ENCODE data around the gene PPP1R1B.

Gene PPP1R1B

GRCh38 chr17:39673335-39674081 is 46.8 kb downstream of the PPP1R1B start:
- ChIA-PET POLR2A (no interaction called here), CTCF (interaction anchor here (1.5 to 21.1 kb wide), 4 partner anchors 9 to 53 kb away, joined by 3 to 180 read pairs (median 69); no protein-coding TSS in a partner anchor)
- DNase-seq (ENCODE audit: extremely low spot score) = no peak
- no peak for TF ChIP-seq CTCF (IDR thresholded peaks at IDR 0.05; ENCODE audit: control extremely low read depth, extremely low read depth, low read depth, missing control alignments)

GRCh38 chr17:39674179-39674578 is 47.4 kb downstream of the PPP1R1B start:
- ChIA-PET CTCF (interaction anchor here (1.2 to 21.1 kb wide), 5 partner anchors 8 to 53 kb away, joined by 3 to 180 read pairs (median 4); no protein-coding TSS in a partner anchor), POLR2A (no interaction called here)
- no peak for DNase-seq (ENCODE audit: extremely low spot score)
- no peak for TF ChIP-seq CTCF (IDR thresholded peaks at IDR 0.05; ENCODE audit: control extremely low read depth, extremely low read depth, low read depth, missing control alignments)

GRCh38 chr17:39674702-39675389 is 48.1 kb downstream of the PPP1R1B start:
- peak; percentile 52 for DNase-seq (ENCODE audit: extremely low spot score)
- TF ChIP-seq CTCF (IDR thresholded peaks at IDR 0.05; ENCODE audit: control extremely low read depth, extremely low read depth, low read depth, missing control alignments) = no peak
- ChIA-PET POLR2A (interaction anchor here (0.6 kb wide), 1 partner anchor 138 kb away, joined by 3 read pairs; no protein-coding TSS in a partner anchor), CTCF (interaction anchor here (1.1 to 21.1 kb wide), 6 partner anchors 8 to 56 kb away, joined by 3 to 180 read pairs (median 4); no protein-coding TSS in a partner anchor)

GRCh38 chr17:39675390-39676082 is 48.8 kb downstream of the PPP1R1B start:
- POLR2A ChIA-PET = interaction anchor here (0.6 kb wide), 1 partner anchor 138 kb away, joined by 3 read pairs; no protein-coding TSS in a partner anchor
- CTCF ChIA-PET = interaction anchor here (1.1 to 21.1 kb wide), 5 partner anchors 11 to 56 kb away, joined by 3 to 180 read pairs (median 4); no protein-coding TSS in a partner anchor
- TF ChIP-seq CTCF (IDR thresholded peaks at IDR 0.05; ENCODE audit: control extremely low read depth, extremely low read depth, low read depth, missing control alignments) = no peak
- DNase-seq (ENCODE audit: extremely low spot score) = no peak

- no peak for TF ChIP-seq CTCF (IDR thresholded peaks at IDR 0.05; ENCODE audit: control extremely low read depth, extremely low read depth, low read depth, missing control alignments)
- CTCF ChIA-PET = interaction anchor here (1.1 to 21.1 kb wide), 5 partner anchors 24 to 55 kb away, joined by 3 to 180 read pairs (median 6); no protein-coding TSS in a partner anchor
- POLR2A ChIA-PET = no interaction called here
- peak; percentile 72 for DNase-seq (ENCODE audit: extremely low spot score)
These were observed 49.6 kb downstream of the PPP1R1B start for GRCh38 chr17:39676198-39676819.

All from GM10248 (cell line).